PC-3 (cell line): ENCODE data around the gene AANAT. TPM values are rescaled to one million over a fixed set of nuclear protein-coding genes. Genes with fewer than 3 reads are reported as not detected.
A peak's percentile ranks its signal among the peaks of the same experiment; 100 is the strongest.

ENCODE experiments used
- ATAC-seq: fragments of 200-7000 bp; cut with Tn5 transposase; 2 replicates; pipeline ENCODE4 v1.9.1; 2020; ENCODE audit warnings: mild to moderate bottlenecking, moderate library complexity
- BruUV-seq: library from RNA; stranded (reverse); fragments of 400-500 nt; replicated peaks from 2 replicates; lab custom pipeline; 2021; lab: Mats Ljungman, UMichigan
- CTCF ChIA-PET: fragments of 300-600 bp; sonication (Branson Sonifier 250); formaldehyde crosslinking; loops from one replicate; lab custom pipeline; 2022; ENCODE audit warnings: antibody characterized with exemption; lab: Charles Lee
- POLR2A ChIA-PET: fragments of 300-600 bp; sonication (Branson Sonifier 250); formaldehyde crosslinking; loops from one replicate; lab custom pipeline; 2022; ENCODE audit warnings: antibody characterized with exemption; ENCODE audit not compliant: unreplicated experiment; lab: Charles Lee
- DNase-seq: peaks from one replicate; pipeline ENCODE4 v3.0.0-alpha.2; 2015
- H2AFZ ChIP-seq: fragments of 300-600 bp; sonication (generic); 2 replicates; pipeline ENCODE4 v1.6.0; 2016; ENCODE audit warnings: antibody characterized with exemption, low read length
- H3F3A ChIP-seq: fragments of 300-600 bp; sonication (generic); one replicate; pipeline ENCODE4 v1.6.0; 2017; ENCODE audit warnings: antibody characterized with exemption, low read length, control low read depth, mild to moderate bottlenecking; ENCODE audit not compliant: unreplicated experiment
- H3K27ac ChIP-seq: fragments of 300-600 bp; sonication (generic); 2 replicates; pipeline ENCODE4 v1.5.1; 2016; ENCODE audit warnings: mild to moderate bottlenecking, low read length
- H3K27me3 ChIP-seq: fragments of 300-600 bp; sonication (generic); 2 replicates; pipeline ENCODE4 v1.6.1; 2016; ENCODE audit warnings: low read length, mixed read lengths
- H3K36me3 ChIP-seq: fragments of 300-600 bp; sonication (generic); 2 replicates; pipeline ENCODE4 v1.6.1; 2016; ENCODE audit warnings: low read depth, mixed run types, low read length, mixed read lengths
- H3K4me1 ChIP-seq: fragments of 300-600 bp; sonication (generic); 2 replicates; pipeline ENCODE4 v1.5.1; 2016; ENCODE audit warnings: low read length; ENCODE audit not compliant: insufficient read depth
- H3K4me2 ChIP-seq: fragments of 300-600 bp; sonication (generic); 2 replicates; pipeline ENCODE4 v1.6.0; 2016; ENCODE audit warnings: low read length
- H3K4me3 ChIP-seq: fragments of 300-600 bp; sonication (generic); 2 replicates; pipeline ENCODE4 v1.5.1; 2016; ENCODE audit warnings: mild to moderate bottlenecking, low read length, mixed read lengths
- H3K79me2 ChIP-seq: fragments of 300-600 bp; sonication (generic); 2 replicates; pipeline ENCODE4 v1.6.1; 2017; ENCODE audit warnings: low read length, mixed read lengths
- H3K9ac ChIP-seq: fragments of 300-600 bp; sonication (generic); 2 replicates; pipeline ENCODE4 v1.6.0; 2016; ENCODE audit warnings: mild to moderate bottlenecking, low read length
- H3K9me2 ChIP-seq: fragments of 300-600 bp; sonication (generic); replicated peaks from 2 replicates; pipeline ENCODE4 v1.6.1; 2016; ENCODE audit warnings: mixed run types, low read length, mixed read lengths
- H3K9me3 ChIP-seq: fragments of 300-600 bp; sonication (generic); 2 replicates; pipeline ENCODE4 v1.6.1; 2016; ENCODE audit warnings: low read length, mixed read lengths
- H4K20me1 ChIP-seq: fragments of 300-600 bp; sonication (generic); 2 replicates; pipeline ENCODE4 v1.6.1; 2016; ENCODE audit warnings: low read length, mixed read lengths
- EZH2 ChIP-seq: fragments of 300-600 bp; sonication (generic); IDR thresholded peaks from one replicate; pipeline ENCODE4 v1.6.1; 2017; ENCODE audit warnings: antibody characterized with exemption, mild to moderate bottlenecking, low read length; ENCODE audit not compliant: unreplicated experiment
- EZH2phosphoT487 ChIP-seq: fragments of 300-600 bp; sonication (generic); IDR thresholded peaks from 2 replicates; pipeline ENCODE4 v1.6.1; 2018; ENCODE audit warnings: mild to moderate bottlenecking, antibody characterized with exemption, low read length, borderline replicate concordance
- intact Hi-C: fragments of 100-400 bp; cut with micrococcal nuclease; formaldehyde crosslinking; loops from 2 replicates; pipeline ENCODE4 v1.9.0; 2023
- total RNA-seq: library from RNA; depleted of rRNA; stranded (reverse); fragments of >200 nt; gene quantifications from 2 replicates; pipeline ENCODE4 v1.2.3, GENCODE V29; 2014
- TF ChIP-seq, protein P1 (sequence below): fragments of 300-600 bp; sonication (generic); conservative IDR thresholded peaks from 2 replicates; pipeline ENCODE4 v1.5.1; 2017; ENCODE audit warnings: antibody characterized with exemption, low read depth, mild to moderate bottlenecking, low read length

Gene AANAT
- total RNA-seq, 1 experiment from 2014 or later, result not detected

GRCh38 chr17:76439314-76439928 is 28.0 kb upstream of the AANAT start:
- no peak for DNase-seq
- peaks cover 51% of the 10 kb centered on the region for H3K4me1 ChIP-seq
- no TSS peak for BruUV-seq
- peak overlapping the region; percentile 34 for H3K4me2 ChIP-seq
- peaks cover 37% of the 10 kb centered on the region for H4K20me1 ChIP-seq
- no peaks in the 10 kb centered on the region for H3K9me3 ChIP-seq
- H3K27me3 ChIP-seq, result no peaks in the 10 kb centered on the region
- H3K27ac ChIP-seq, result peak overlapping the region; percentile 55
- H3K4me3 ChIP-seq, result no peak overlapping the region
- no peak for ATAC-seq
- H3K79me2 ChIP-seq, result peaks cover 98% of the 10 kb centered on the region
- POLR2A ChIA-PET, result no interaction called here
- no peak overlapping the region for H2AFZ ChIP-seq
- no peak overlapping the region for H3K9ac ChIP-seq
- TF ChIP-seq, protein P1, sequence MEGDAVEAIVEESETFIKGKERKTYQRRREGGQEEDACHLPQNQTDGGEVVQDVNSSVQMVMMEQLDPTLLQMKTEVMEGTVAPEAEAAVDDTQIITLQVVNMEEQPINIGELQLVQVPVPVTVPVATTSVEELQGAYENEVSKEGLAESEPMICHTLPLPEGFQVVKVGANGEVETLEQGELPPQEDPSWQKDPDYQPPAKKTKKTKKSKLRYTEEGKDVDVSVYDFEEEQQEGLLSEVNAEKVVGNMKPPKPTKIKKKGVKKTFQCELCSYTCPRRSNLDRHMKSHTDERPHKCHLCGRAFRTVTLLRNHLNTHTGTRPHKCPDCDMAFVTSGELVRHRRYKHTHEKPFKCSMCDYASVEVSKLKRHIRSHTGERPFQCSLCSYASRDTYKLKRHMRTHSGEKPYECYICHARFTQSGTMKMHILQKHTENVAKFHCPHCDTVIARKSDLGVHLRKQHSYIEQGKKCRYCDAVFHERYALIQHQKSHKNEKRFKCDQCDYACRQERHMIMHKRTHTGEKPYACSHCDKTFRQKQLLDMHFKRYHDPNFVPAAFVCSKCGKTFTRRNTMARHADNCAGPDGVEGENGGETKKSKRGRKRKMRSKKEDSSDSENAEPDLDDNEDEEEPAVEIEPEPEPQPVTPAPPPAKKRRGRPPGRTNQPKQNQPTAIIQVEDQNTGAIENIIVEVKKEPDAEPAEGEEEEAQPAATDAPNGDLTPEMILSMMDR, result no peak
- no peak for TF ChIP-seq EZH2
- TF ChIP-seq EZH2phosphoT487, result no peak
- CTCF ChIA-PET, result interaction anchor here (0.6 kb wide), 1 partner anchor 185 kb away, joined by 3 read pairs; no protein-coding TSS in a partner anchor
- H3F3A ChIP-seq, result no peaks in the 10 kb centered on the region
- no peaks in the 10 kb centered on the region for H3K9me2 ChIP-seq
- peaks cover 1% of the 10 kb centered on the region; the same call in 1 of the 2 replicates for H3K36me3 ChIP-seq
- intact Hi-C loops, result no loop called here

- POLR2A ChIA-PET, result no interaction called here
- Histone ChIP-seq H3K9me2 (no peaks in the 10 kb centered on the region), H4K20me1 (peaks cover 26% of the 10 kb centered on the region; the same call in 1 of the 2 replicates), H3K4me2 (no peak overlapping the region), H3K9me3 (no peaks in the 10 kb centered on the region), H3K79me2 (peaks cover 98% of the 10 kb centered on the region), H3K4me3 (no peak overlapping the region), H3K27ac (no peak overlapping the region), H3F3A (peaks cover 3% of the 10 kb centered on the region), H3K9ac (no peak overlapping the region), H2AFZ (no peak overlapping the region), H3K4me1 (peaks cover 53% of the 10 kb centered on the region), H3K27me3 (no peaks in the 10 kb centered on the region), H3K36me3 (no peaks in the 10 kb centered on the region)
- BruUV-seq, result no TSS peak
- CTCF ChIA-PET, result no interaction called here
- ATAC-seq (no peak), DNase-seq (no peak)
- intact Hi-C loops, result no loop called here
- TF ChIP-seq EZH2phosphoT487, result no peak
These were observed 26.5 kb upstream of the AANAT start for GRCh38 chr17:76440751-76441362.

GRCh38 chr17:76441686-76442340 is 25.6 kb upstream of the AANAT start:
- H3K27ac ChIP-seq, result no peak overlapping the region
- H3K4me3 ChIP-seq, result no peak overlapping the region
- no peak overlapping the region for H2AFZ ChIP-seq
- peaks cover 20% of the 10 kb centered on the region; the same call in 1 of the 2 replicates for H4K20me1 ChIP-seq
- no peaks in the 10 kb centered on the region for H3K9me3 ChIP-seq
- H3K9ac ChIP-seq, result no peak overlapping the region
- peaks cover 12% of the 10 kb centered on the region for H3F3A ChIP-seq
- POLR2A ChIA-PET, result no interaction called here
- H3K9me2 ChIP-seq, result no peaks in the 10 kb centered on the region
- ATAC-seq (no peak), DNase-seq (no peak)
- no peaks in the 10 kb centered on the region for H3K36me3 ChIP-seq
- intact Hi-C loops, result no loop called here
- CTCF ChIA-PET, result no interaction called here
- H3K4me1 ChIP-seq, result peaks cover 63% of the 10 kb centered on the region
- TF ChIP-seq EZH2phosphoT487, result no peak
- TF ChIP-seq, protein P1, result no peak
- no peak for TF ChIP-seq EZH2
- BruUV-seq, result no TSS peak
- no peaks in the 10 kb centered on the region for H3K27me3 ChIP-seq
- peaks cover 95% of the 10 kb centered on the region for H3K79me2 ChIP-seq
- no peak overlapping the region for H3K4me2 ChIP-seq
